Gastroesophageal sphincter (tissue), 4 donors: ENCODE results near the gene MYLK. TPM values are rescaled to one million over a fixed set of nuclear protein-coding genes. Genes with fewer than 3 reads are reported as not detected.

Experiments
- ATAC-seq: fragments of 150-250 bp; one replicate; pipeline ENCODE4 v1.9.1; 2016; ENCODE audit warnings: mild to moderate bottlenecking, moderate library complexity
- H3K27ac ChIP-seq, 4 donors: fragments of 200-600 bp; sonication (generic) in 3 of 4; 1 replicate in 3 of 4; 2 replicates in 1 of 4; pipeline ENCODE4 v1.5.1; 2016 to 2019
- H3K27me3 ChIP-seq: fragments of 200-600 bp; sonication (generic); one replicate; pipeline ENCODE4 v1.5.1; 2019
- H3K36me3 ChIP-seq, 2 donors: fragments of 200-600 bp; sonication (generic); one replicate each; pipeline ENCODE4 v1.5.1; 2019; ENCODE audit warnings: control low read depth in 1 of 2
- H3K4me1 ChIP-seq, 3 donors: fragments of 200-600 bp; sonication (generic); 1 replicate in 2 of 3; 2 replicates in 1 of 3; pipeline ENCODE4 v1.5.1; 2016 to 2019; ENCODE audit warnings: control low read depth in 2 of 3
- H3K4me3 ChIP-seq, 2 donors: fragments of 200-600 bp; sonication (generic); one replicate each; pipeline ENCODE4 v1.5.1; 2019; ENCODE audit warnings: mild to moderate bottlenecking in 1 of 2, moderate library complexity in 1 of 2
- H3K9me3 ChIP-seq, 3 donors: fragments of 200-600 bp; sonication (generic); one replicate each; pipeline ENCODE4 v1.5.1; 2017 to 2019; ENCODE audit warnings: control low read depth in 2 of 3
- EP300 ChIP-seq: sonication (generic); formaldehyde crosslinking; IDR thresholded peaks from one replicate; pipeline ENCODE4 v1.6.1; 2017; ENCODE audit warnings: antibody characterized with exemption, mild to moderate bottlenecking
- POLR2A ChIP-seq, 2 donors: fragments of 450-650 bp; IDR thresholded peaks; one replicate each; pipeline ENCODE4 v1.6.1; 2017; ENCODE audit warnings: antibody characterized with exemption in 2 of 2, mild to moderate bottlenecking in 2 of 2, moderate library complexity in 1 of 2
- POLR2AphosphoS5 ChIP-seq: sonication (generic); formaldehyde crosslinking; IDR thresholded peaks from one replicate; pipeline ENCODE4 v1.6.1; 2017; ENCODE audit warnings: antibody characterized with exemption
- WGBS, 2 donors: methylation state at CpG; one replicate each; pipeline ENCODE4 v1.1.5; 2018; ENCODE audit warnings: low coverage in 1 of 2; 5-methylcytosine and 5-hydroxymethylcytosine counted together
- total RNA-seq, 4 donors: library from RNA; depleted of rRNA; stranded (reverse); fragments of >200 nt; gene quantifications; one replicate each; pipeline ENCODE4 v1.1.0, GENCODE V29; 2016
- TF ChIP-seq, protein P1 (sequence below), 4 experiments: fragments of 200-600 bp in 2 of 4; fragments of 450-650 bp in 2 of 4; sonication (generic) in 1 of 4; IDR thresholded peaks; one replicate each; pipeline ENCODE4 v1.5.1; 2017 to 2019; ENCODE audit warnings: antibody characterized with exemption in 4 of 4, mild to moderate bottlenecking in 2 of 4, moderate library complexity in 2 of 4

MYLK gene
- total RNA-seq, 4 donors from 2014 or later, result 1,558 to 2,522 (median 2,261) TPM

DNA sequence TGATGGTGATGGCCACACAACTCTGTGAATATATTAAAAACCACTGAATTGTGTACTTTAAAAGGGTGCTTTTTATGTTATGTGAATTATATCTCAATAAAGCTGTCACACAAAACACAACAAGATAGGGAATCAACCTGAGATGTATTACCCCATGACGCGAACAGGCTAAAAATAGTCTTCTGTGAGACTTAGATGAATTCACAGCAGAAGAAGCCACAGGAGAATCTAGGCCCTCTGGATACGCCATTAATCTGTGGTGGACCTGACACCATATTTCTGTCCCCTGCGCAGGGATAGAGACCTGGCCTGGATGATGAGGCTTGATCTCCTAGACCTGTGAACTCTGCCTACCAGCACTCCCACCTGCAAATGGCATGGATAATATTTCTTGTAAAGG lies 153.3 kb downstream of the MYLK start:
- ATAC-seq, result no peak
- Histone ChIP-seq H3K36me3 (peaks cover 0 to 12% of the 10 kb centered on the region in 2 donors), H3K4me3 (no peak overlapping the region), H3K9me3 (no peaks in the 10 kb centered on the region), H3K27ac (no peak overlapping the region), H3K4me1 (no peaks in the 10 kb centered on the region), H3K27me3 (no peaks in the 10 kb centered on the region)
- 70 to 84% methylated on average over 3 to 4 of the region's 4 CpGs for WGBS, 2 donors
- TF ChIP-seq POLR2A (IDR thresholded peaks at IDR 0.05), result no peak
- no peak for TF ChIP-seq EP300
- TF ChIP-seq, protein P1, sequence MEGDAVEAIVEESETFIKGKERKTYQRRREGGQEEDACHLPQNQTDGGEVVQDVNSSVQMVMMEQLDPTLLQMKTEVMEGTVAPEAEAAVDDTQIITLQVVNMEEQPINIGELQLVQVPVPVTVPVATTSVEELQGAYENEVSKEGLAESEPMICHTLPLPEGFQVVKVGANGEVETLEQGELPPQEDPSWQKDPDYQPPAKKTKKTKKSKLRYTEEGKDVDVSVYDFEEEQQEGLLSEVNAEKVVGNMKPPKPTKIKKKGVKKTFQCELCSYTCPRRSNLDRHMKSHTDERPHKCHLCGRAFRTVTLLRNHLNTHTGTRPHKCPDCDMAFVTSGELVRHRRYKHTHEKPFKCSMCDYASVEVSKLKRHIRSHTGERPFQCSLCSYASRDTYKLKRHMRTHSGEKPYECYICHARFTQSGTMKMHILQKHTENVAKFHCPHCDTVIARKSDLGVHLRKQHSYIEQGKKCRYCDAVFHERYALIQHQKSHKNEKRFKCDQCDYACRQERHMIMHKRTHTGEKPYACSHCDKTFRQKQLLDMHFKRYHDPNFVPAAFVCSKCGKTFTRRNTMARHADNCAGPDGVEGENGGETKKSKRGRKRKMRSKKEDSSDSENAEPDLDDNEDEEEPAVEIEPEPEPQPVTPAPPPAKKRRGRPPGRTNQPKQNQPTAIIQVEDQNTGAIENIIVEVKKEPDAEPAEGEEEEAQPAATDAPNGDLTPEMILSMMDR (IDR thresholded peaks at IDR 0.05), result no peak
- TF ChIP-seq POLR2AphosphoS5, result no peak

DNA sequence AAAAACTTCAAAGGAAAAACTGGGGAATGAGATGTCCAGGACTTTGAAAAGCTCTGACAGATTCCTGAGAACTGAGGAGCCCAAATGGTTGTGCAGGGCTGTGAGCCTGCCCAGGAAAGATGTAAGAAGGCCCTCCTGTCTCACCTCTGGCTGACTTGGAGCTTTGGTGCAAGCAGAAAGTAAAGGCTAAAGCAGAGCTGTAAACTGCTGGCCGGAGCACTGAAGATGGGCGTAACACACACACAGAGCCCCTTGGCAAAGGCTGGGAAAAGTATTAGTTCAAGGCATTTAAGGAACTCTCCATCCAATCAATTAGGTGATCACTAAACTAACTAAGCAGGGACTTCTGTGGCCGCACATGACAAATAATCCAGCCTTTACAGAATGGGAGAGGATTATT lies 155.1 kb downstream of the MYLK start:
- 83 to 100% methylated on average over 1 to 2 of the region's 3 CpGs for WGBS, 2 donors

DNA sequence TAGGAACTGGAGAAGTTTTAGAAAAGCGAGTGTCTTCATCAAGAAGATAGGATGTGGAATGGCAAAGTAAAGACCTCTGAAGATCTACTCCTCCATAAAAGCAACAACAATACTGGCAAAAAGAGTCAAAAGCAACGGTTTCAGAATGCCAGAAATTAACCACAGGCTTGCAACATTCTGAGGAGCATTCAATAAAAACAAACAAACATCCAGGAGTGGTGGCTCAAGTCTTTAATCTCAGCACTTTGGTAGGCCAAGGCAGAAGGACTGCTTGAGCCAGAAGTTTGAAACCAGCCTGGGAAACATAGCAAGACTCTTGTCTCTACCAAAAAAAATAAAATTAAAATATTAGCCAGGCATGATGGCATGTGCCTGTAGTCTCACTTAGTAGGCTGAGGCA lies 156.1 kb downstream of the MYLK start:
- peaks cover 4 to 8% (median 4%) of the 10 kb centered on the region in 3 donors for H3K4me1 ChIP-seq
- H3K36me3 ChIP-seq, result peaks cover 0 to 5% of the 10 kb centered on the region in 2 donors
- ATAC-seq, result no peak
- no peak overlapping the region for H3K4me3 ChIP-seq
- H3K27ac ChIP-seq, result no peak overlapping the region
- H3K9me3 ChIP-seq, result no peaks in the 10 kb centered on the region
- H3K27me3 ChIP-seq, result no peaks in the 10 kb centered on the region
- 66 to 75% methylated on average over 2 of the region's 2 CpGs for WGBS, 2 donors
- TF ChIP-seq POLR2AphosphoS5 (no peak), POLR2A (IDR thresholded peaks at IDR 0.05) (no peak), EP300 (no peak)
- TF ChIP-seq, protein P1 (IDR thresholded peaks at IDR 0.05), result no peak

More for the DNA sequence above, 155.1 kb downstream of the MYLK start:
- H3K27ac ChIP-seq, result no peak overlapping the region
- no peaks in the 10 kb centered on the region for H3K9me3 ChIP-seq
- no peaks in the 10 kb centered on the region for H3K27me3 ChIP-seq
- TF ChIP-seq EP300, result no peak
- no peak for TF ChIP-seq POLR2A (IDR thresholded peaks at IDR 0.05)
- TF ChIP-seq, protein P1 (IDR thresholded peaks at IDR 0.05), result no peak
- TF ChIP-seq POLR2AphosphoS5, result no peak
- ATAC-seq, result no peak
- no peaks in the 10 kb centered on the region for H3K4me1 ChIP-seq
- no peak overlapping the region for H3K4me3 ChIP-seq
- H3K36me3 ChIP-seq, result peaks cover 0 to 12% of the 10 kb centered on the region in 2 donors

DNA sequence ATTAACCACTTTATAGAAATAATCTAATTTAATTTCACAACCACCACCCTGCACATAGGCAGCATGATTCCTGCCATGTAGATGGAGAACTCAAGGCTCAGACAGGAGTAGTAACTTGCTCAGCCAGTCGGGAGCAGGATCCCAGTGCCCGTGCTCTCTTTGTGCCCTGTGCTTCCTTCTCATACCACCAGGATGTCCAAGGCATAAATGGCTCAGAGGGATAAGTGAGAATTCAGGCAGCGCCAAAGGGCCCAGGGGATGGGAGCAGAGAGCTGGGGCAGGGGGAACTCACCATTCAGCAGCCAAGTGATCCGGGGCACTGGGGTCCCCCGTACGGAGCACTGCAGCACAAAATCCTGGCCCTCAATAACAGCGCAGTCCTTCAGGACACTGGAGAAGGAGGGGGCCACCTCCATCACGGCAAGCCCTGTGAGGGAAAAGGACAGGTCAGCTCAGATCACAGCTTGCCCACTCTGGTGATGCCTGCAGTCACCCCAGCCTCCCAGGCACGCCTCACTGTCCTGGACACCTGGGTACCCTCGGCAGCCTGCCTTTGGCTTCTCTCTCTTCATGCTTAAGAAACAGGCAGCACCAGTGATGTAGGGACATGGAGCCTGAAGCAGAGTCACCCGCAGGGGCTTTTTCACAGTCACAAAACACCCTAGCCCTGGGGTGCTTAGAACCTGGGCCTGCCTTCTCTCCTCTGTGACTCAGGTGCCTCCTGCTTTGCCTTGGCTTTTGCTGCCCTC lies 158.3 kb downstream of the MYLK start:
- no peak overlapping the region for H3K27ac ChIP-seq
- 80 to 89% methylated on average over 1 to 5 of the region's 11 CpGs for WGBS, 2 donors
- H3K4me1 ChIP-seq, result peaks cover 4 to 23% (median 4%) of the 10 kb centered on the region in 3 donors
- no peak for ATAC-seq
- H3K9me3 ChIP-seq, result no peaks in the 10 kb centered on the region
- H3K4me3 ChIP-seq, result no peak overlapping the region
- H3K36me3 ChIP-seq, result no peaks in the 10 kb centered on the region
- TF ChIP-seq POLR2AphosphoS5, result no peak
- no peak for TF ChIP-seq POLR2A (IDR thresholded peaks at IDR 0.05)
- no peak for TF ChIP-seq EP300
- TF ChIP-seq, protein P1 (IDR thresholded peaks at IDR 0.05), result no peak
- no peaks in the 10 kb centered on the region for H3K27me3 ChIP-seq

DNA sequence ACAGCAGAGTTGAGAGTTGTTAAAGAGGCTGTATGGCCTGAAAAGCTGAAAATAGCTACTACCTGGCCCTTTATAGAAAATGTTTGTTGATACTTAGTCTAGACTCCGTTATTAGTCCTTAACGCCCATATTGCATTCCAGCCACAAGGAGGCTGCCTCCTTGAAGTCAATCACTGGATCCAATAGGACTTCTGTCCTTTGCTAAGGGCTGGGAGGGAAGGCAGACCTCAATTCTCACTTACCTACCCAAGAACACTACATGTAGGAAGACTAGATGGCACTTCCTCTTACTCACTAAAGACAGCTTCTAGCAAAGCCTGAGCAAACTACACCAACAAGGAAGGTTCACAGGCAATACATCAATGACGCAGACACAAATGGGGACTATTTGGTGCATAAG lies 159.8 kb downstream of the MYLK start:
- TF ChIP-seq, protein P1 (IDR thresholded peaks at IDR 0.05), result peak in 3 of 4 experiments; percentile 10 to 26 (median 23)
- no peak for TF ChIP-seq POLR2AphosphoS5
- Histone ChIP-seq H3K27ac (peak overlapping the region in 2 of 4 donors; percentile 58 to 90), H3K4me1 (peaks cover 9 to 38% (median 18%) of the 10 kb centered on the region in 3 donors), H3K9me3 (no peaks in the 10 kb centered on the region), H3K36me3 (no peaks in the 10 kb centered on the region), H3K27me3 (no peaks in the 10 kb centered on the region), H3K4me3 (no peak overlapping the region)
- WGBS, 2 donors, result 0 to 6% methylated on average over 1 to 3 of the region's 3 CpGs
- ATAC-seq, result no peak
